ENCODE data around the gene NPIPB6. TPM values are rescaled to one million over a fixed set of nuclear protein-coding genes. Genes with fewer than 3 reads are reported as not detected.
A peak's percentile ranks its signal among the peaks of the same experiment; 100 is the strongest.
"Not testable (repeated sequence)": the region's sequence is repeated elsewhere in the genome, so short reads cannot be mapped to it uniquely, and the experiment has no call there.

The NPIPB6 gene
- total RNA-seq = 1 to 10 TPM; 1.1 to 1.4 TPM

DNA sequence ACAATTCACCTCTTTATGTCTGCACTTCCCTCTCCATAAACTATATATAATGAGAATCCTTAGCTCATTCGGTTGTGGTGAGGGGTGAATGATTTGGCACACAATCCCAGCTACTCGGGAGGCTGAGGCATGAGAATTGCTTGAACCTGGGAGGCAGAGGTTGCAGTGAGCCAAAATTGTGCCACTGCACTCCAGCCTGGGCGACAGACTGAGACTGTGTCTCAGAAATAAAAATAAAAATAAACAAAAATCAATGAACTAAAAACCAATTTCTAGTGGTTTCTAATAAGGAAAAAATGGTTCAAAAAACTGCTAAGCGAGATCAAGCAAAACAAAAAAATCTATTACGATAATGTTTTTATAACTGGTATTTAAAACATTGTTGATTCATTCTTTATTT is at the start of gene NPIPB6:
Gene NPIPB6, minus strand, starts transcription at position 101 of the 400 bp plus-strand sequence. CDS start 686 bp downstream, outside the sequence.
- H3K9me3 Mint-ChIP-seq; H3K27ac Mint-ChIP-seq; CTCF ChIA-PET; H3K27me3 Mint-ChIP-seq; DNase-seq; H3K4me3 Mint-ChIP-seq; POLR2A ChIA-PET; H3K4me1 Mint-ChIP-seq; H3K36me3 Mint-ChIP-seq (ENCODE audit: low read depth): not testable (repeated sequence)

GRCh38 chr16:28403220-28404072 is 40.1 kb upstream of the NPIPB6 start, which contains the start of gene EIF3CL:
EIF3CL (minus strand) TSS chr16:28403841; CDS start chr16:28403618, 223 bp downstream.
- CTCF ChIA-PET; H3K27me3 Mint-ChIP-seq; H3K9me3 Mint-ChIP-seq; POLR2A ChIA-PET; H3K4me1 Mint-ChIP-seq; DNase-seq; H3K36me3 Mint-ChIP-seq (ENCODE audit: low read depth): not testable (repeated sequence)
- Mint-ChIP-seq H3K4me3 (peak within 1 kb of the TSS; percentile 79), H3K27ac (peak within 1 kb of the TSS; percentile 83)

DNA sequence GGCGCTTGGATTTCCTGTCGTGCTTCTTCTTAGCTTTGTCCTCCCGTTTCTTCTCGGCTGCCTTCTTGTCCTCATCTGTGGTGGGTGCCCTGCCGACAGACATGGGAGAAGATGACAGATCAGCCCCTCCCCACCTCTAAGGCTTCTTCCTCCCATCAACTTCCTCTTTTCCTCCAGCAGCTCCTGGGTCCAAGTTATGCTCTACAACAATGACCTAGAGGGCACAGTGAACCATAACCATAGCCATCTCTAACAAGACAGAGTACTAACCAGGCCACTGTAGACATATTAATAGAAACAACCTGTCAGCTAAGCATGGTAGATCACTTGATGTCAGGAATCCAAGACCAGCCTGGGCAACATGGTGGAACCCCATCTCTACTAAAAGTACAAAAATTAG is 28.7 kb upstream of the NPIPB6 start:
- CTCF ChIA-PET; H3K9me3 Mint-ChIP-seq; POLR2A ChIA-PET; DNase-seq; H3K4me3 Mint-ChIP-seq; H3K27ac Mint-ChIP-seq; H3K4me1 Mint-ChIP-seq; H3K27me3 Mint-ChIP-seq; H3K36me3 Mint-ChIP-seq (ENCODE audit: low read depth): not testable (repeated sequence)

DNA sequence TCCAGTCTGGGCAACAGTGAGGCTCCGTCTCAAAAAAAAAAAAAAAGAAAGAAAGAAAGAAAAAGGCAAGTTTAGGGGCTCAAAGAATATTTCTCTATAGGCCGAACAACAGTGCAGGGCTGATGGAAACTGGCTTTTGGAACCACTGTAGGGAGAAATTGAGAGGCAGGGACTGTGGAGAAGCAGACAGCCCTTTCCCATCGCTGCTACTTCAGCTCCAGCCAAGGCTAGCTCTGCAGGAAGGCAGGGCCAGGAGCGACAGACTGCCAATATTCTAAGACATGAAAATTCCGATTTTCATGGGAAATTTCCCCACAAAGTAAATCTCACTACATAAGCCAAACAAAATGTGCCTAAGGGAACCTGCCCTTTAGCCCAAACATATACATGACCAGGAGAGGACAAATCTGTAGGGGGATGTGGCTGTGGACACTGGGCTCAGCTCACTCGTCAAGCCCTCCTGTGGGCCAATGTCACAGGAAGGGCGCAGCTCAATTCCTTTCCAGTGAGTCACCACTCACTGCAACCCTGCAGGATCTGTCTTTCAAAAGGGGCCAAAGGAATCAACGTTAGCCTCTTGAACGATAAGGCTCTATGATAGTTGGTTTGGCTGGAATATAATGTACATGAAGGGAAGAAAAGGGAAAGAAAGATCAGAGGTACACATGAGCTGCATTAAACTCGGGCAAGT is 19.0 kb upstream of the NPIPB6 start:
- H3K36me3 Mint-ChIP-seq (ENCODE audit: low read depth); DNase-seq; H3K9me3 Mint-ChIP-seq; H3K27me3 Mint-ChIP-seq; H3K4me3 Mint-ChIP-seq; H3K27ac Mint-ChIP-seq; H3K4me1 Mint-ChIP-seq; CTCF ChIA-PET; POLR2A ChIA-PET: not testable (repeated sequence)

GRCh38 chr16:28377822-28378221 is 14.5 kb upstream of the NPIPB6 start:
- H3K4me3 Mint-ChIP-seq; DNase-seq; H3K36me3 Mint-ChIP-seq (ENCODE audit: low read depth); H3K4me1 Mint-ChIP-seq; H3K9me3 Mint-ChIP-seq; CTCF ChIA-PET; POLR2A ChIA-PET; H3K27me3 Mint-ChIP-seq; H3K27ac Mint-ChIP-seq: not testable (repeated sequence)

DNA sequence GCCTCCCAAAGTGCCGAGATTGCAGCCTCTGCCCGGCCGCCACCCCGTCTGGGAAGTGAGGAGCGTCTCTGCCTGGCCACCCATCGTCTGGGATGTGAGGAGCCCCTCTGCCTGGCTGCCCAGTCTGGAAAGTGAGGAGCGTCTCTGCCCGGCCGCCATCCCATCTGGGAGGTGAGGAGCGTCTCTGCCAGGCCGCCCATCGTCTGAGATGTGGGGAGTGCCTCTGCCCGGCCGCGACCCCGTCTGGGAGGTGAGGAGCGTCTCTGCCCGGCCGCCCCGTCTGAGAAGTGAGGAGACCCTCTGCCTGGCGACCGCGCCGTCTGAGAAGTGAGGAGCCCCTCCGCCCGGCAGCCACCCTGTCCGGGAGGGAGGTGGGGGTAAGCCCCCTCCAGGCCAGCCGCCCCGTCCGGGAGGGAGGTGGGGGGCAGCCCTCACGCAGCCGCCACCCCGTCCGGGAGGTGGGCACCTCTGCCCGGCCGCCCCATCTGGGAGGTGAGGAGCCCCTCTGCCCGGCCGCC is 13.9 kb upstream of the NPIPB6 start:
- CTCF ChIA-PET; H3K4me3 Mint-ChIP-seq; DNase-seq; POLR2A ChIA-PET; H3K9me3 Mint-ChIP-seq; H3K27ac Mint-ChIP-seq; H3K27me3 Mint-ChIP-seq; H3K4me1 Mint-ChIP-seq; H3K36me3 Mint-ChIP-seq (ENCODE audit: low read depth): not testable (repeated sequence)

DNA sequence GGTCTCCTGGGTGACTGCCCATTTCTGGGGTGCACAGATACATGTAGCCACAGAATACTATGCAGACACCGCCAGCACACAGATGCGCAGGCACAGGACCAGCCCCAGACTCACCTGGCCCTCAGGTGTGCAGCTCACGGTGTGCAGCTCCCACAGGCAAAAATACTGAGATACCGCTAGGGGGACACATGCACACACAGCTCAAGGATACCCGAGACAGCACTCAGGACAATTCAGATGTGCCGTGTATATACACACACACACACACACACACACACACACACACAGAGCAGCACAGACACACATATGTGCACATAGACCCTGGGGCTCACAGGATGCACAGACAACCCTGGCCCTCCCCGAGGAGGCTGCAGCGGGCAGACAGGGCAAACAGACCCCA is 11.8 kb upstream of the NPIPB6 start:
- POLR2A ChIA-PET; H3K27me3 Mint-ChIP-seq; H3K36me3 Mint-ChIP-seq (ENCODE audit: low read depth); CTCF ChIA-PET; H3K4me3 Mint-ChIP-seq; H3K4me1 Mint-ChIP-seq; H3K9me3 Mint-ChIP-seq; H3K27ac Mint-ChIP-seq: not testable (repeated sequence)
- peak; percentile 16 for DNase-seq

GRCh38 chr16:28374281-28374680 is 11.0 kb upstream of the NPIPB6 start:
- H3K4me3 Mint-ChIP-seq; H3K9me3 Mint-ChIP-seq; H3K27ac Mint-ChIP-seq; H3K27me3 Mint-ChIP-seq; POLR2A ChIA-PET; H3K36me3 Mint-ChIP-seq (ENCODE audit: low read depth); H3K4me1 Mint-ChIP-seq; CTCF ChIA-PET; DNase-seq: not testable (repeated sequence)

DNA sequence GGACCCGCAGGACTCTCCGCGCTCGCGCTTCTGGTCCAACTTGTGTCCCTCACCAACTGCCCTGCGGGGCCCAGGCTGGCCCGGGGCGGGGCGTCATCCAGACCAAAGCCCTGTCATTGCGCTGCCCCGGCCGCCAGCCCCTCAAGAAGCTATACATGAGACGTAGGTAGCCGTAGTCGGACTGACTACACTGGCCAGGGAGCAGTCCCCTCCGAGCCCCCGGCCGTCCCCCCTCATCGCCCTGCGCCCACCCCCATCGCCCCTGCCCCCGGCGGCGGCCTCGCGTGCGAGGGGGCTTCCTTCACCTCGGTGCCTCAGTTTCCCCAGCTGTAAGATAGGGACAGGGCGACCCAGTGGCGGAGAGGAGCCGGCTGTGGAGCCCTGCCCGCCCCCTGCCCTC is 4.6 kb upstream of the NPIPB6 start:
- CTCF ChIA-PET; H3K36me3 Mint-ChIP-seq (ENCODE audit: low read depth); H3K27me3 Mint-ChIP-seq; H3K4me3 Mint-ChIP-seq; H3K4me1 Mint-ChIP-seq; H3K27ac Mint-ChIP-seq; H3K9me3 Mint-ChIP-seq; POLR2A ChIA-PET; DNase-seq: not testable (repeated sequence)

- CTCF ChIA-PET; H3K4me1 Mint-ChIP-seq; H3K36me3 Mint-ChIP-seq (ENCODE audit: low read depth); H3K27ac Mint-ChIP-seq; H3K9me3 Mint-ChIP-seq; POLR2A ChIA-PET; H3K27me3 Mint-ChIP-seq; H3K4me3 Mint-ChIP-seq: not testable (repeated sequence)
- peak; percentile 18 for DNase-seq
These were observed 1.2 kb upstream of the NPIPB6 start for GRCh38 chr16:28364268-28365173.

DNA sequence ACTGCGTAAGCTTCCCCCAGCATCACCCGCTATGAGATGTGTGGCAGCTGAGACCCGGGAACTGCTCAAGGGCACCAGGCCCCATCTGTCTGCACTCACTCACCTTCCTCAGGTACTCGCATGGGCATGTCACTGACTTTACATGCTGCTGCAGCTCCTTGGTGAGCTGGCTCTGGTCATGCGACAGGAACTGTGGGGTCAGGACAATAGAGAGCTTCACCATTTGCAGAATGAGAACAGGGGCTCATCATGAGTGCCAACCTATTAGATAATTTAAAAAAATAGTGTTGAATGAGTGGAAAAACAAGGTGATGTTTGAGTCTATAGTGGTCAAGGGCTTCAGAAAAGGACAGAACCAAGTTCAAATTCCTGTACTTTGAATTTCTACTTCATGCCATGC is 708 bp downstream of the NPIPB6 start:
- H3K4me3 Mint-ChIP-seq; DNase-seq; H3K9me3 Mint-ChIP-seq; POLR2A ChIA-PET; H3K36me3 Mint-ChIP-seq (ENCODE audit: low read depth); H3K27ac Mint-ChIP-seq; CTCF ChIA-PET; H3K4me1 Mint-ChIP-seq; H3K27me3 Mint-ChIP-seq: not testable (repeated sequence)

DNA sequence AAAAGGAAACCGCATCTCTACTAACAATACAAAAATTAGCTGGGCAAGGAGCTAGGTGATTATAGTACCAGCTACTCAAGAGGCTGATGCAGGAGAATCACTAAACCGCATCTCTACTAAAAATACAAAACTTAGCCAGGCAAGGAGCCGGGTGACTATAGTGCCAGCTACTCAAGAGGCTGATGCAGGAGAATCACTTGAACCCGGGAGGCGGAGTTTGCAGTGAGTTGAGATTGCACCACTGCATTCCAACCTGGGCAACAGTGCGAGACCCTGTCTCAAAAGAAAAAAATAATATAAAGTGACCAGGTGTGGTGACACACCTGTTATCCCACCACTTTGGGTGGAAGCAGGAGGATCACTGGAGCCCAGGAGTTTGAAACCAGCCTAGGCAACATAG is 25.1 kb downstream of the NPIPB6 start:
- H3K4me1 Mint-ChIP-seq; H3K9me3 Mint-ChIP-seq; H3K27ac Mint-ChIP-seq; CTCF ChIA-PET; H3K27me3 Mint-ChIP-seq; H3K36me3 Mint-ChIP-seq (ENCODE audit: low read depth); POLR2A ChIA-PET; DNase-seq; H3K4me3 Mint-ChIP-seq: not testable (repeated sequence)

Data from activated CD4-positive, alpha-beta T cell treated with anti-CD3 and anti-CD28 coated beads, Interleukin-2, amount 10 ng/mL, durations not matched to agents 7 days and 5 days (primary cell).